Hematopoietic multipotent progenitor cell treated with erythropoietin and hydrocortisone succinate and interleukin-3 and kit ligand, for 6 days (in vitro differentiated cells): ENCODE measurements around the gene KRT10.
"Not testable (repeated sequence)": the region's sequence is repeated elsewhere in the genome, so short reads cannot be mapped to it uniquely, and the experiment has no call there.

Experiments
- DNase-seq: peaks from one replicate; pipeline ENCODE4 v3.0.0-alpha.2; 2015

Gene KRT10

DNA sequence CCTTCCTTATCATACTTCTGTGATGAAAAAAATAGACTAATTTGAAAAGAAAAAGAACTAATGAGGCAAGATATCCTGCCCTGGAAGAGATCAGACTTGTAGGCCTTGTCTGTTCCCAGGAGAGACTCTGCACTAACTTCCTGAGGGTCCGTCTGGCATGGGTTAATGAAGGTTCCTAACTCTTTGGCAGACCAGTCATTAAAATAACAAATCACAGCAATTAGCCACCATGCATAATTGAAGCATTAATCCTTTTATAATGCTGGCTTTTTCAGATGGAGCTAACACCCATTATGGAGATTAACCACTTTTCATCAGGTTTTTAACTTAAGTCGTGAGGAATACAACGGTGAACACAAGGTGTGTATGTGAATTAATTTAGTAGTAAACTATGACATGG lies 10.4 kb upstream of the KRT10 start:
- no peak for DNase-seq

- DNase-seq, result no peak
These were observed 7.8 kb upstream of the KRT10 start for GRCh38 chr17:40830085-40830776.

GRCh38 chr17:40828454-40829044 lies 6.1 kb upstream of the KRT10 start:
- no peak for DNase-seq

- peak; percentile 60 for DNase-seq
These were observed 5.5 kb upstream of the KRT10 start for GRCh38 chr17:40827746-40828453.

GRCh38 chr17:40825599-40825998 lies 3.2 kb upstream of the KRT10 start:
- no peak for DNase-seq

DNA sequence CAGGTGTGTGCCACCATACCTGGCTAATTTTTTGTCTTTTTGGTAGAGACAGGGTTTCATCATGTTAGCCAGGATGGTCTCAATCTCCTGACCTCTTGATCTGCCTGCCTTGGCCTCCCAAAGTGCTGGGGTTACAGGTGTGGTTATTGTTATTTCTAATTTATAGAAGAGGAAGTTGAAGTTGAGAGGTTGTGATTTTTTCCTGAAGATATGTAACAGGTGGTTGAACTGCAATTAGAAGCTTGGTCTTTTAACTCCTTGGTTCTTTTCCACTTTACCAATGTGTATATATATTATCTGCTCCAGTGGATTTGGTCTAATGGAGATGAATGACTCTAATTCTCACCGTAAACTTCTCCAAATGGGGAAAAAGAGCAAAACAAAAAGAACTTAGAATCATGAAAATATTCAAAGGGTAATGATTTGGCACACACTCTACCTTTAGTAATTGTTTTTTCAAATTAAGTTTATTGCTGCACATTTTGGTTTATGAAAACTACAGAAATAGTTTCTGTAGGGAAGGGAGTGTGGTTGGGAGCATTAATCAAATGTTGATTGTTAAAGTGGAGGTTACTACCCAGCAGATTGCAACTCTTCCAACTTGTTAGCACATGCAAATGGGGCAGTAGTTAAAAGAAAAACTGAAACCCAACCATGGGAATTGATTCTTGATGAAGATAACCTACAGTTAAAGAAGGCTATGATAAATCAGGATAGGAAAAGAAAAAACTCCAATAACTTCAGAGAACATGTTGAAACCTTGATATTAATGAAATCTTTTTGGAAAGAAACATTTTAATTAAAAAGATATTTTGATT lies 1.8 kb upstream of the KRT10 start:
- no peak for DNase-seq

DNA sequence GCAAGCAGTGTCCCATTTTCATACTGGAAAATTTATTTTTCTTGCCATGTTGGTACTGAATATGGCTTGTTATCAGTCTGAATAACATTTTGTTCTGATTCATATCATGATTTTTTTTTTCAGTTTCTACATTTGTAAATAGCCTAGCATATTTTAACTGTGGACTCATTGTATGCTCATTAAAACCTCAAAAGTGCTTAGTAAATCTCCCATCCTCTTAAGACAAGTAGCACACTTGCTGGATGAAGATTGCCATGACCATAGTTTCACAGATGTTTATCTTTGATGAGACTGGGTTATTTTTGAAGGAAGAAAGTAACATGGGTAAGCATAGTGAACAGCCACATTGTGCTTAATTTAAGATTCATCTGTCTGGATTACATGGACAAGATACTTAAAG lies 878 bp downstream of the KRT10 start:
- no peak for DNase-seq

DNA sequence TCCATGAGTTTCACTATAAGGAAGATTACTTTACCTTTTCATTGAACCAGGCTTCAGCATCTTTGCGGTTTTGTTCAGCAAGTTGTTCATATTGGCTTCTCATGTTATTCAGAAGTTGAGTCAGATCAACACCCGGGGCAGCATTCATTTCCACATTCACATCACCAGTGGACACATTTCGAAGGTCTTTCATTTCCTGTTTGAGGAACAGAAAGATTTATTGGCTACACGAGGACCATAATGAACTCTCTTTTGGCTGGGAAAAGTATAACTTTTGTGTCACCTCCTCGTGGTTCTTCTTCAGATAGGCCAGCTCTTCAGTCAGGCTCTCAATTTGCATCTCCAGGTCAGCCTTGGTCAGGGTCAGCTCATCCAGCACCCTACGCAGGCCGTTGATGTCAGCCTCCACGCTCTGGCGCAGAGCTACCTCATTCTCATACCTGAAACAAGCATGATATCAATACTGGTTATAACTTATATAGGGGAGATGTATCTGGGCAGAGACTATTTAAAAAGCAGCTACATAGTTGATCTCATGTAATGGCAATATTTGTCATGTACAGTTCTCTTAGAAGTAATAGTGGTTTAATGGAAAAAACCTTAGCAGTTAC lies 2.1 kb downstream of the KRT10 start:
- DNase-seq, result no peak

DNA sequence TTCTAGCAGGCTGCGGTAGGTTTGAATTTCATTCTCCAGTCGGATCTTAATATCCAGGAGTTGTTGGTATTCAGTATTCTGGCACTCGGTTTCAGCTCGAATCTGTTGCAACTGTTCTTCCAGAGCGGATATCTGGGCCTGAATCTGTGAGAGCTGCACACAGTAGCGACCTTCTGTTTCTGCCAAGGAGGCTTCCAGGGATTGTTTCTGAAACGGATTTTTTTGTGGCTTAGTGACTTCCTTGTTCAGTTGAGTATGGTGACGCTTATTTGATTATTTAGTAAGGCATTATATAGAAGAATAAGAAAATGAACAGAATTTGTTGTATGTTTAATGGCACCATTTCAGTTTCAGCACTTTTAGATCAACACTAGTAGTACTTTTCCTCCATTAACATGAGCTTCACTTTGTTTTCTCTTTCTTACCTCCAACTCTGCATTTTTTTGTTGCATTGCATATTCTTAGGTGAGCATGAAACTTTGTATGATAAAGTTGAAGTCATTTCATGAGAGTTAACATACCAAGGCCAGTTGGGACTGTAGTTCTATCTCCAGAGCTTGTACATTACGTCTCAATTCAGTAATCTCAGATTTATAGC lies 2.8 kb downstream of the KRT10 start:
- DNase-seq, result peak; percentile 5

DNA sequence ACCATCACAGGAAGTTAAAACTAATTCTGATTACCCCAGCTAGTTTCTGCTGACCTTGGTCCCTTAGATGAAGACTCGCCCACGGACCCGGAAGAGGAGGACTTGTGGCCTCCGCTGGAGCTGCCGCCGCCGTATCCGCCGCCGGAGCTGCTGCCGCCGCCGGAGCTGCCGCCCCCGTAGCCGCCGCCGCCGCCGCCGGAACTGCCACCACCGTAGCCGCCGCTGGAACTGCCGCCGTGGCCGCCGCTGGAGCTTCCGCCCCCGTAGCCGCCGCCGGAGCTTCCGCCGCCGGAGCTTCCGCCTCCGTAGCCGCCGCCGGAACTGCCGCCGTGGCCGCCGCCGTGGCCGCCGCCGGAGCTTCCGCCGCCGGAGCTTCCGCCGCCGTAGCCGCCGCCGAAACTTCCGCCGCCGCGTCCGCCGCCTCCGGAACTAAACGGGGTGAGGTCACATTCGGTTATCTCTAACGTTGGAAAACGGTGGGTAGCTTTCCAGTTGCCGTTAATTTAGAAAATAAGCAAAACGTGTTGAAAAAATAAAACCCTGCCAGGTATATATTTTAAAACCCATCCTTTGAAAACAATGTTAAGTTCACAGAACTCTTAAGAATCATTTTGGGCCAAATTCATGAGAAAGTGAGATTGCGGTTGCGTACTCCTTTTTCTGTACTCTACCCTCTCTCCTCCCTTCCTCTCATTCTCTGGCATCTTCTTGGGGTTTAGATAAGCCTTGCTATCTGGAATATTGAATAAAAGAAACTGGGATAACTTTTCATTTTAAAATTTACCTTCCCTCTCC lies 3.5 kb downstream of the KRT10 start:
- peak; percentile 86 for DNase-seq

GRCh38 chr17:40818343-40818732 lies 4.1 kb downstream of the KRT10 start:
- DNase-seq, result peak; percentile 37

DNA sequence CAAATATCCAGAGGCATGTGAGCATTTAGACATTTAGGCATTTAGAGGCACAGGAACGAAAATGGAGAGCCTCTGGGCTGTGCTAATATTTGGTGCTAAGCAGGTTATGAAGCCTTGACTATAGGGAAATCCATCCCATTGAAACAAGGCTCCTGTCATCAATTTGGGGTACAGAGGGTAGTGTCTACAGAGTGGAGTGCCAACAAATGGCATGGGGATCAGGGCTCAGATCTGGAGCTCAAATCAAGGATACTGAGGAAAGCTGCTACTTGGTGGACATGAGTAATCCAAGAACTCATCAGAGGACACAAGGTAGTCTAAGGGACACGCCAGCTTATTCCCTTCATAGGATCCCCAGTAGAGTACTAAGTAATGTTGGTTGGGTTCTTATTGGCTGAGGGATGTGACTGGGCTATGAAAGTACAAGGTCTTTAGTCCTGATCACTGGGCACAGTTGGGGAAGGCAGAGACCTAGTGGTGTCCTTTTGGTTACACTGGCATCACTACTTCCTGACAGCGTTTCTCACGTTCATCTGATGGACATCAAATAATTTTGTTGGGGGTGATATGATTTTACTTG lies 5.2 kb downstream of the KRT10 start:
- DNase-seq, result no peak

DNA sequence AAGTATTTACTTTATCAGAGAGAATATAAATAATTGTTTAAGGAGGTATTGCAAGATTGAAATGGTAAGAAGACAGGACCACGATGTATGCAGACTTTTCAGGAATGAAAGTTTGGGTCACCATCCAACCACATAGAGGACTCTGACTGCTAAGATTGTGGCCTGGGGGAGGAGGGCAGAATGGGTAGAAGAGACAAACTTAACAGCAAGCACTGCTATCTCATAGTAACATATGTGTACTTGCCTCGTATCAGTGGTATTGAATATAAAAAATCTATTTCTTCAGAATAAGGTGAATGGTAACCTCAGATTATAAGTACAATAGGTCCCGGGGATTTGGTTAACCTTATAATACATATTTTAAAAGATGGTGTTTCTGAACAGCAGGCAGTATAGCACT lies 5.8 kb downstream of the KRT10 start:
- DNase-seq, result no peak

DNA sequence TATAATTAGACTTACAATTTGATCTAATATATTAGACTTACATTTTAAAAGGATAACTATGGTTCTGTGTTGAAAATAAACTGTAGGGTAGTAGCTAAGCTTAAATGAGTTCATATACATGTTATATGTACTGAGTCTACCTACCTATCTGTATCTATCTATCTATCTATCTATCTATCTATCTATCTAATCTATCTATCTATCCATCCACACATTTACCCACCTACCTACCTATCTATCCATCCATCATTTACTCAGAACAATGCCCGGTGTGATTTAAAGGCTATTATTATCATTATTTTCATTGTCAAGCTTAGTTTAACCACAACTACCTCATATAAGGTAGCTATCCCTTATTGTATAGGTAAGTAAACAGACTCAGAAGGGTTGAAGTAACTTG lies 7.0 kb downstream of the KRT10 start:
- DNase-seq, result no peak

DNA sequence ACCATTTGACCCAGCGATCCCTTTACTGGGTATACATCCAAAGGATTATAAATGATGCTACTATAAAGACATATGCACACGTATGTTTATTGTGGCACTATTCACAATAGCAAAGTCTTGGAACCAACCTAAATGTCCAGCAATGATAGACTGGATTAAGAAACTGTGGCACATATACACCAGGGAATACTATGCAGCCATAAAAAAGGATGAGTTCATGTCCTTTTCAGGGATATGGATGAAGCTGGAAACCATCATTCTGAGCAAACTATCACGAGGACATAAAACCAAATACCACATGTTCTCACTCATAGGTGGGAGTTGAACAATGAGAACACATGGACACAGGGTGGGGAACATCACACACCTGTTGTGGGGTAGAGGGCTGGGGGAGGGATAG lies 7.8 kb downstream of the KRT10 start:
- DNase-seq, result not testable (repeated sequence)

GRCh38 chr17:40813804-40814203 lies 8.6 kb downstream of the KRT10 start:
- DNase-seq, result no peak

- DNase-seq, result no peak
These were observed 9.8 kb downstream of the KRT10 start for GRCh38 chr17:40812639-40813038.

- DNase-seq, result no peak
These were observed 11.9 kb downstream of the KRT10 start for GRCh38 chr17:40810494-40810893.

DNA sequence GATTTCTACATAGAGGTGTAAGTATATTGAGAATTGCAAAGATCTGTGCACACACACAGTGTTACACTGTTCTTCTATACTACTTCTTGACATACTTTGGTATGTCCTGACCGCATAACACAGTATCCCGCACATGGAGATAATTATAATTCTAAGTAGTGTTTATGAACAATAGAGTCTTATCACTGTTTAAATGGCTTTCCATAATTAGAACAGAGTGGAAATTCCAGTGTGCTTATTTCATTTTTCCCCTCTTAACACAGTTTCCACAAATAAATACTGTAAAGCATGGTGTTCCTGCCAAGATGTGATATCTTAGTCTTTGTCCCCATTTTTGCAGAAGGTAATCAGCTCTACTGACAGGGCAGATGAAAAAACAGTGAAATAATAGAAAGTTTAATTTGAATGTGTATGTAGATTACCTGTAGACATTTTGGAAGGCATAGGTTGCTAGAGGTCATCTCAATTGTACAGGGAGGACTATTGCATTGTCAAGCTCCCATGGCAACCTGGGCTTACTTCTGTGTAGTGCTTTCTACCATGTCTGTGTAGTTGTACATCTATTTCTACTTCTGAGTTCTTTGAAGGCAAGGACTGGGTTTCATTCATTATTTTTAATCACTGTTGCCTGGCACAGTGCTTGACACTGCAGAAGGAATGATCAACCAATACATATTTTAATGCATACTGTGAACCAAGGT lies 12.5 kb downstream of the KRT10 start:
- DNase-seq, result no peak

DNA sequence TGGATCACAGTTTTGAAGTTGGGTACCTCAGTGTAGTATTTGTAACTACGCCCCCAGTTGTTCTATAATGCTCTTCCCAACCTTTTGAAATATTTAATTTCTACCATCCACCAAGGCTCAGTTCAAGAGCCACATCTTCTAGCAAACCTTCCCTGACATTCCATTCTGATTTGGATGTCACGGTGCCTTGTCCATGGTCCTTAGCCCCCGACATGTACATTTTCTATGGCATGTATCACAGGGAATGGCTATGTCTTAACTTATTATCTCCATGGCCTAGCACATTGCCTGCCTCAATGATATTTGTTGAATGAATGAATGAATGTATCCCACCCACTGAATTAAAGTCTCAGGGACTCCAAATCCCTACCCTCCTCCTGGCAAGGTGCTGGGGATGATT lies 16.3 kb downstream of the KRT10 start:
- no peak for DNase-seq

DNA sequence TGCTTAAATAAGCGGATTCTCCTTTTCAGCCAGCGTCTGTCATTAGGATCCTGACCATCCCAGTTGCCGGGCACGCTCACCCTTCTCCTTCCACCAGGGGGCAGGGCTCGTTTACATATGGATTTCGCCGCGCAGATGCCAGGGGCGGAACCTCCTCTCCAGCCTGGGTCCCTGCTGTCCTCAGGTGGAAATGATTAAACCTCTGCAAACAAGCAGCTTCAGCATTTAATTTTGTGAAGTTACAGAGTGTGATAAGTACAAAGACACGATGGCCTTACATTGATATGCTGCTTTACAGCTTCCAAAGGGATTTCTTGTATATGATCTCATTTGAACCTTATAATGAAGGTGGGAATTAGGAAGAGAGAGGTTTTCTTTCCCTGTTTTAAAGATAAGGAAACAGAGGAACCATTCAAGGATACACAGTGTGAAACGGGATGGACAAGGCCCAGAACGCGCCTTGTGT lies 18.8 kb downstream of the KRT10 start:
- DNase-seq, result peak; percentile 87
